Spleen (tissue), 11 donors: ENCODE results near the gene GALNTL6. TPM values are rescaled to one million over a fixed set of nuclear protein-coding genes. Genes with fewer than 3 reads are reported as not detected.

Experiments
- DNase-seq: peaks from one replicate; pipeline ENCODE4 v3.0.0-alpha.2; 2020
- H3K27ac ChIP-seq, 8 donors: fragments of 200-600 bp; sonication (generic) in 7 of 8; 1 replicate in 4 of 8; 2 replicates in 4 of 8; pipeline versions ENCODE4 v1.5.0 to v1.8.0; 2016 to 2021; ENCODE audit warnings: inconsistent platforms in 4 of 8, mild to moderate bottlenecking in 4 of 8, moderate library complexity in 1 of 8
- H3K27me3 ChIP-seq, 7 donors: fragments of 200-600 bp; sonication (generic) in 6 of 7; replicated peaks in 1 of 7; 1 replicate in 4 of 7; 2 replicates in 3 of 7; pipeline versions ENCODE4 v1.5.0 to v1.8.0; 2016 to 2021; ENCODE audit warnings: inconsistent platforms in 3 of 7, mild to moderate bottlenecking in 1 of 7
- H3K36me3 ChIP-seq, 6 donors: fragments of 200-600 bp; sonication (generic) in 5 of 6; 1 replicate in 4 of 6; 2 replicates in 2 of 6; pipeline versions ENCODE4 v1.5.0 to v1.8.0; 2016 to 2021; ENCODE audit warnings: inconsistent platforms in 2 of 6
- H3K4me1 ChIP-seq, 6 donors: fragments of 200-600 bp; sonication (generic) in 5 of 6; 1 replicate in 3 of 6; 2 replicates in 3 of 6; pipeline versions ENCODE4 v1.5.0 to v1.8.0; 2016 to 2021; ENCODE audit warnings: inconsistent platforms in 3 of 6
- H3K4me3 ChIP-seq, 8 donors: fragments of 200-600 bp; sonication (generic) in 7 of 8; 1 replicate in 4 of 8; 2 replicates in 4 of 8; pipeline versions ENCODE4 v1.5.0 to v1.8.0; 2016 to 2021; ENCODE audit warnings: inconsistent platforms in 4 of 8, mild to moderate bottlenecking in 4 of 8, moderate library complexity in 2 of 8
- H3K9me3 ChIP-seq, 8 donors: fragments of 200-600 bp; sonication (generic) in 7 of 8; 1 replicate in 4 of 8; 2 replicates in 4 of 8; pipeline versions ENCODE4 v1.5.0 to v1.8.0; 2016 to 2021; ENCODE audit warnings: inconsistent platforms in 4 of 8
- POLR2A ChIP-seq, 3 donors: fragments of 450-650 bp; IDR thresholded peaks; one replicate each; pipeline ENCODE4 v1.5.1; 2017; ENCODE audit warnings: antibody characterized with exemption in 3 of 3, mild to moderate bottlenecking in 1 of 3
- POLR2AphosphoS5 ChIP-seq, 3 donors: sonication (generic); formaldehyde crosslinking; IDR thresholded peaks; one replicate each; pipeline ENCODE4 v1.5.1; 2017; ENCODE audit warnings: antibody characterized with exemption in 3 of 3
- WGBS, 5 donors: extraction: QIAGEN DNeasy Blood & Tissue Kit in 3 of 5; methylation state at CpG; one replicate each; pipeline versions ENCODE4 v1.1.5 to v1.1.7; 2013 to 2018; 5-methylcytosine and 5-hydroxymethylcytosine counted together
- intact Hi-C: fragments of 100-400 bp; cut with DNase I; formaldehyde crosslinking; loops from one replicate; pipeline ENCODE4 v1.15.0; 2023; ENCODE audit warnings: low total_unique reads
- polyA plus RNA-seq, 3 donors: library from polyadenylated mRNA; stranded (reverse); fragments of 200-250 nt; gene quantifications; one replicate each; pipeline ENCODE4 v1.2.1, GENCODE V29; 2013
- total RNA-seq, 7 donors: library from RNA; depleted of rRNA in 3 of 7; stranded (reverse); fragments of >200 nt in 3 of 7; fragmentation: NEBNext Ultra II Directional in 4 of 7; extraction: Animal tissue kit (Norgen Biotek cat#: 25700) in 4 of 7; gene quantifications; one replicate each; pipeline versions ENCODE4 v1.1.0 to v1.2.1, GENCODE V29; 2016 to 2021
- TF ChIP-seq, protein P1 (sequence below), 11 experiments: fragments of 200-600 bp in 7 of 11; fragments of 450-650 bp in 4 of 11; sonication (generic) in 4 of 11; IDR thresholded peaks in 8 of 11; conservative IDR thresholded peaks in 3 of 11; 1 replicate in 7 of 11; 2 replicates in 4 of 11; pipeline versions ENCODE4 v1.4.0 to v1.8.0; 2016 to 2021; ENCODE audit warnings: antibody characterized with exemption in 11 of 11, inconsistent platforms in 4 of 11, mild to moderate bottlenecking in 1 of 11
- donor health status: healthy with polysubstance abuse.
- donor health status: DM: no; HTN: no; CAD: no; lungs with moderate emphysema.
- donor health status: DM: no; HTN: no; CAD: no.
- donor health status: Bipolar disorder and iron deficiency.
- donor health status: healthy.
- donor health status: DM: no; HTN: no; CAD: no.
- donor health status: DM: yes; HTN: yes; CAD: no.

Gene GALNTL6
- total and polyA plus RNA-seq, 10 donors, result 3.2 to 12.5 (median 7.1) TPM

DNA sequence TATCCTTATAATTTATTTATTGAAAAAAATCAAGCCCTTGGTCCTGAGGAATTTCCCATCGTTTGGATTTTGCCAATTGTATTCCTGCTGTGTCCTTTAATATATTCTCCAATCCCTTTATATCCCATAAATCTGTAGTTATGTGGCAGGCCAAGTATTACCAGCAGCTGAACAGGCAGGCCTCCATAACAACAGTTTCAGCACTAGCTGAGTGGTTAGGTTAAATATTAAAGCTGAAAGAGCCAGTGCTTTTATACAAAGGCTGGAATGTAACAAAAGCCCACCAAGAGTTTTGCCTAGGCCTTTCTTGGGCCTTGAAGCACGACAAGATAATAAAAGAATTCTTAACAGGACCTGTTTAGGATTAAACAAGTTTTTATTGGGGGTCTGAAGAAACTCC is 988.8 kb downstream of the GALNTL6 start:
- whole genome bisulfite sequencing, 5 donors, result 57 to 84% (median 69%) methylated on average over 2 of the region's 2 CpGs
- Histone ChIP-seq H3K9me3 (no peaks in the 10 kb centered on the region), H3K4me3 (no peak overlapping the region), H3K36me3 (no peaks in the 10 kb centered on the region), H3K27me3 (no peaks in the 10 kb centered on the region), H3K27ac (no peak overlapping the region), H3K4me1 (no peaks in the 10 kb centered on the region)
- no peak for DNase-seq
- intact Hi-C loops, result no loop called here
- TF ChIP-seq, protein P1, sequence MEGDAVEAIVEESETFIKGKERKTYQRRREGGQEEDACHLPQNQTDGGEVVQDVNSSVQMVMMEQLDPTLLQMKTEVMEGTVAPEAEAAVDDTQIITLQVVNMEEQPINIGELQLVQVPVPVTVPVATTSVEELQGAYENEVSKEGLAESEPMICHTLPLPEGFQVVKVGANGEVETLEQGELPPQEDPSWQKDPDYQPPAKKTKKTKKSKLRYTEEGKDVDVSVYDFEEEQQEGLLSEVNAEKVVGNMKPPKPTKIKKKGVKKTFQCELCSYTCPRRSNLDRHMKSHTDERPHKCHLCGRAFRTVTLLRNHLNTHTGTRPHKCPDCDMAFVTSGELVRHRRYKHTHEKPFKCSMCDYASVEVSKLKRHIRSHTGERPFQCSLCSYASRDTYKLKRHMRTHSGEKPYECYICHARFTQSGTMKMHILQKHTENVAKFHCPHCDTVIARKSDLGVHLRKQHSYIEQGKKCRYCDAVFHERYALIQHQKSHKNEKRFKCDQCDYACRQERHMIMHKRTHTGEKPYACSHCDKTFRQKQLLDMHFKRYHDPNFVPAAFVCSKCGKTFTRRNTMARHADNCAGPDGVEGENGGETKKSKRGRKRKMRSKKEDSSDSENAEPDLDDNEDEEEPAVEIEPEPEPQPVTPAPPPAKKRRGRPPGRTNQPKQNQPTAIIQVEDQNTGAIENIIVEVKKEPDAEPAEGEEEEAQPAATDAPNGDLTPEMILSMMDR (IDR thresholded peaks at IDR 0.05 in 8 of 11, conservative IDR thresholded peaks at IDR 0.05 in 3 of 11), result no peak
- TF ChIP-seq POLR2A (IDR thresholded peaks at IDR 0.05) (no peak), POLR2AphosphoS5 (IDR thresholded peaks at IDR 0.05) (no peak)

DNA sequence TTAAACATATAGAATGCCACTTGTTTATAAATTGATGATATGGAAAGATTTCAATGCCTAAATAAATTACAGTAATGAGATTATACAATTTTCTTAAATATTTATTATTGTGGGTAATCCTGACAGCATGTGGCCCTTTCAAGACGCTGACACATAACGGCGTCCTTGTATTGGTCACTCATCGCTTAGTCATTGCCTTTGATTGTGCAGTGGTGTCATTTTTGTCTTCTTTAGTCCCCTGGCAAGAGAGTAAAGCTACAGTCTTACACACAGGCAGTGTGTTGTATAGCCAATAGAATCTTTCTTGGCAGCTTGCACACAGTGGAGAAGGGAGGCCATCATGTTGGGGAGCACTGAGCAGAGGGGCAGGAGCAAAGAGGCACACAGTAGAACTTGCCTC is 993.6 kb downstream of the GALNTL6 start:
- no peak for TF ChIP-seq POLR2A (IDR thresholded peaks at IDR 0.05)
- no peak for TF ChIP-seq POLR2AphosphoS5 (IDR thresholded peaks at IDR 0.05)
- TF ChIP-seq, protein P1 (IDR thresholded peaks at IDR 0.05 in 8 of 11, conservative IDR thresholded peaks at IDR 0.05 in 3 of 11), result no peak
- Histone ChIP-seq H3K4me3 (no peak overlapping the region), H3K27ac (no peak overlapping the region), H3K9me3 (no peaks in the 10 kb centered on the region), H3K4me1 (no peaks in the 10 kb centered on the region), H3K36me3 (no peaks in the 10 kb centered on the region), H3K27me3 (no peaks in the 10 kb centered on the region)
- intact Hi-C loops, result no loop called here
- WGBS, 5 donors, result 89 to 98% (median 97%) methylated on average over 4 of the region's 4 CpGs
- DNase-seq, result no peak

GRCh38 chr4:172808196-172808595 is 995.0 kb downstream of the GALNTL6 start:
- H3K36me3 ChIP-seq, result no peaks in the 10 kb centered on the region
- no peak overlapping the region for H3K27ac ChIP-seq
- no peaks in the 10 kb centered on the region for H3K4me1 ChIP-seq
- no peak for TF ChIP-seq POLR2A (IDR thresholded peaks at IDR 0.05)
- no peak for TF ChIP-seq POLR2AphosphoS5 (IDR thresholded peaks at IDR 0.05)
- TF ChIP-seq, protein P1 (IDR thresholded peaks at IDR 0.05 in 8 of 11, conservative IDR thresholded peaks at IDR 0.05 in 3 of 11), result no peak
- WGBS, 5 donors, result 79 to 92% (median 88%) methylated on average over 4 of the region's 4 CpGs
- no peak overlapping the region for H3K4me3 ChIP-seq
- no peak for DNase-seq
- no peaks in the 10 kb centered on the region for H3K9me3 ChIP-seq
- peaks cover 0 to 1% (median 0%) of the 10 kb centered on the region in 7 donors for H3K27me3 ChIP-seq
- intact Hi-C loops, result no loop called here

GRCh38 chr4:172809319-172809718 is 996.1 kb downstream of the GALNTL6 start:
- no peak overlapping the region for H3K27ac ChIP-seq
- H3K9me3 ChIP-seq, result no peaks in the 10 kb centered on the region
- no peak overlapping the region for H3K4me3 ChIP-seq
- no peaks in the 10 kb centered on the region for H3K4me1 ChIP-seq
- DNase-seq, result no peak
- peaks cover 0 to 7% (median 0%) of the 10 kb centered on the region in 7 donors for H3K27me3 ChIP-seq
- intact Hi-C loops, result no loop called here
- WGBS, 5 donors, result 59 to 69% (median 65%) methylated on average over 7 of the region's 7 CpGs
- TF ChIP-seq, protein P1 (IDR thresholded peaks at IDR 0.05 in 8 of 11, conservative IDR thresholded peaks at IDR 0.05 in 3 of 11), result no peak
- TF ChIP-seq POLR2A (IDR thresholded peaks at IDR 0.05) (no peak), POLR2AphosphoS5 (IDR thresholded peaks at IDR 0.05) (no peak)
- H3K36me3 ChIP-seq, result no peaks in the 10 kb centered on the region
